22Rv1 (cell line): ENCODE measurements around the gene ACTR3C.

Source experiments
- ZFX ChIP-seq: fragments of 450-650 bp; IDR thresholded peaks from 2 replicates; pipeline ENCODE4 v1.6.1; 2017; ENCODE audit warnings: antibody characterized with exemption, borderline replicate concordance
- TF ChIP-seq, protein P1 (sequence below): fragments of 450-650 bp; IDR thresholded peaks from 2 replicates; pipeline ENCODE4 v1.5.1; 2017; ENCODE audit warnings: mild to moderate bottlenecking

DNA sequence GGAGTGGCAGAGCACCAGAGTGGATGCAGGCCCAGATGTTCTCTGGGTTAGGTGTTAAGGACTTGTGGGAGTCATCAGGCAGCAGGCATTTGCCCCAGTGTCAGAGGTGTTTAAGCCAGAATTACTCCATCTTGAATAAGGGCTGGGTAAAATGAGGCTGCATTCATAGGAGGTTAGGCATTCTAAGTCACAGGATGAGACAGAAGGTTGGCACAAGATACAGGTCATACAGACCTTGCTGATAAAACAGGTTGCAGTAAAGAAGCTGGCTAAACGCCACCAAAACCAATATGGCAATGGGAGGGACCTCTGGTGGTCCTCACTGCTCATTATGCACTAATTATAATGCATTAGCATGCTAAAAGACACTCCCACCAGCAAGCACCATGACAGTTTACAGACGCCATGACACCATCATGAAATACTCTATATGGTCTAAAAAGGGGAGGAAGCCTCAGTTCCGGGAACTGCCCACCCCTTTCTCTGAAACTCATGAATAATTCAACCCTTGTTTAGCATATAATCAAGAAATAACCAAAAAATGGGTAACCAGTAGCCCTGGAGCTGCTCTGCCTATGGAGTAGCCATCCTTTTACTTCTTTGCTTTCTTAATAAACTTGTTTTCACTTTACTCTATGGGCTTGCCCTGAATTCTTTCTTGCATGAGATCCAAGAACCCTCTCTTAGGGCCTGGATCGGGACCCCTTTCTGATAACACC, 1.1 kb downstream of the ACTR3C start:
- TF ChIP-seq, protein P1, sequence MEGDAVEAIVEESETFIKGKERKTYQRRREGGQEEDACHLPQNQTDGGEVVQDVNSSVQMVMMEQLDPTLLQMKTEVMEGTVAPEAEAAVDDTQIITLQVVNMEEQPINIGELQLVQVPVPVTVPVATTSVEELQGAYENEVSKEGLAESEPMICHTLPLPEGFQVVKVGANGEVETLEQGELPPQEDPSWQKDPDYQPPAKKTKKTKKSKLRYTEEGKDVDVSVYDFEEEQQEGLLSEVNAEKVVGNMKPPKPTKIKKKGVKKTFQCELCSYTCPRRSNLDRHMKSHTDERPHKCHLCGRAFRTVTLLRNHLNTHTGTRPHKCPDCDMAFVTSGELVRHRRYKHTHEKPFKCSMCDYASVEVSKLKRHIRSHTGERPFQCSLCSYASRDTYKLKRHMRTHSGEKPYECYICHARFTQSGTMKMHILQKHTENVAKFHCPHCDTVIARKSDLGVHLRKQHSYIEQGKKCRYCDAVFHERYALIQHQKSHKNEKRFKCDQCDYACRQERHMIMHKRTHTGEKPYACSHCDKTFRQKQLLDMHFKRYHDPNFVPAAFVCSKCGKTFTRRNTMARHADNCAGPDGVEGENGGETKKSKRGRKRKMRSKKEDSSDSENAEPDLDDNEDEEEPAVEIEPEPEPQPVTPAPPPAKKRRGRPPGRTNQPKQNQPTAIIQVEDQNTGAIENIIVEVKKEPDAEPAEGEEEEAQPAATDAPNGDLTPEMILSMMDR, result no peak
- no peak for TF ChIP-seq ZFX
